Fibroblast of the aortic adventitia (primary cell): ENCODE measurements around the gene BTLA. TPM values are rescaled to one million over a fixed set of nuclear protein-coding genes. Genes with fewer than 3 reads are reported as not detected.
A peak's percentile ranks its signal among the peaks of the same experiment; 100 is the strongest.

Source experiments
- DNase-seq: peaks from one replicate; pipeline ENCODE4 v3.0.0-alpha.2; 2010; ENCODE audit warnings: low read depth
- H3K4me3 ChIP-seq: 2 replicates; pipeline ENCODE4 v1.5.1; 2011; ENCODE audit warnings: low read depth, mild to moderate bottlenecking, control low read depth, low read length, moderate library complexity
- CTCF ChIP-seq: IDR thresholded peaks from 2 replicates; pipeline ENCODE4 v1.5.1; 2011; ENCODE audit warnings: mild to moderate bottlenecking, low read length, control low read depth, inconsistent platforms; ENCODE audit not compliant: insufficient read depth
- total RNA-seq: library from RNA; depleted of rRNA; stranded (reverse); fragments of >200 nt; gene quantifications from 2 replicates; pipeline ENCODE4 v1.2.3, GENCODE V29; 2012; ENCODE audit warnings: low replicate concordance

BTLA gene
- total RNA-seq, 1 donor: not detected

DNA sequence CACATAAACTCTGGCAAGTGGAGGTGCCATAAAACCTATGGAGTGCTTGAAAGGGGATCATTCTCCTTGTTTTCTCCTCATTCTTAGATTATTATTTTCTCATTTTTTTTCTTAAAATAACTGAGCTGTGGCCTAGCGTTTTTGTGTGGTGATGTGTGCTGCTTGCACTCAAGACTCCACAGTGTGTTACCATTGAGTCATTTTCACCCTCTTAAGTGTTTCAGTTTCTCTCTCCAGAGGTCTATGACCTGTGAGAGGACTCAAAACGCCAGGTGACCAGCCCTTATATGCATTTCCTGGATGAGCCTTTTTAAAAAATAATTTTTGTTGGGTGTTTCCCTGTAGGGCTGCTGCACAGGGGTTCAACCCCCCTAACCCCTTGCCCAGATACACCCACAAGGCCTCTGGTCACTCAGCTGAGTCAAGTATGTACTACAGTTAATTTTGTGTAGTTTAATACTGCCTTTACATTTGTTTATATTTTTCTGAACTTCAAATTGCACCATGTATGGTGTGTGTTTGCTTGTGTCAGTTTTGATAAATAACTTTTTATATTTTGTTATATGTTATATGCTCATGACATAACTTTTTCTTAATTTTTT is 15.4 kb upstream of the BTLA start:
- DNase-seq: peak; percentile 24
- no peak for TF ChIP-seq CTCF
- no peak overlapping the region for H3K4me3 ChIP-seq

DNA sequence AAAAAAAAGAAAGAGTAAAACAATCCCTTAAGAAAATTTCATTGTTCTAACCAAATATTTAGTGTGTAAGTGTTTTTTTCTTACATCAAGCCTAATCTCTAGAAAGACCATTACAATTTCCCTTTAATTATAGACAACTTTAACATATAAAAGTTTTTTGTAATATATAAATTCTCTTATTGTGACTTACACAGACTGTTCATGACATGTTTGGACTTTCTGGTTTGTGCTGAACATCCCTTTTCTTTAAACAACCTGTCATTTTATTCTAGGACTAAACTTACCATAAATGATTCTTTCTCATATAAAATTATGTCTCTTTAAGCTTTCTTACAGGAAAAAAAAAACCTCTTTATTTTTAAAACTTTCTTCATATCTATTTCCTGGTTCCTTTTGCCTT is 13.0 kb upstream of the BTLA start:
- no peak for TF ChIP-seq CTCF
- no peak for DNase-seq

GRCh38 chr3:112508860-112509259 is 9.6 kb upstream of the BTLA start:
- no peak for TF ChIP-seq CTCF
- no peak for DNase-seq
- H3K4me3 ChIP-seq: no peak overlapping the region

More for the DNA sequence above, 13.0 kb upstream of the BTLA start:
- no peak overlapping the region for H3K4me3 ChIP-seq

DNA sequence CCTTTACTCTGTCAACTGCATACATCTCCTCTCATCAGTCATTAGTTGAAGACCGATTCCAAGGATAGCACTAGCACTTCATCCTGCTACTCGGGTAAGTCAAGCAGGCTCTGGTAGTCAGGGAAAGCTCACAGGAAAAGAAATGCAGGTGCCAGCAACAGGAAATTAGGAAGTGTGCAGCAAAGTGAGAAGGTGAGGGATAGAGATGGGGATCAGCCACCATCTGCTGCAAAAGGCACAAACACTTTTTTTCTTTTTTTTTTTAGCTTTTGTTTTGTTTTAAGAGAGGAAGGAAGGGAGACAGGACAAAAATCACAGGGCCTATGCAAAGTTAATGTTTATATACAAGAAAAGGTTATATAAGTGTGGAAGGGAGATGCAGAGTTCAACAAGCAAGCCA is 9.0 kb upstream of the BTLA start:
- TF ChIP-seq CTCF: no peak
- DNase-seq: no peak
- no peak overlapping the region for H3K4me3 ChIP-seq

DNA sequence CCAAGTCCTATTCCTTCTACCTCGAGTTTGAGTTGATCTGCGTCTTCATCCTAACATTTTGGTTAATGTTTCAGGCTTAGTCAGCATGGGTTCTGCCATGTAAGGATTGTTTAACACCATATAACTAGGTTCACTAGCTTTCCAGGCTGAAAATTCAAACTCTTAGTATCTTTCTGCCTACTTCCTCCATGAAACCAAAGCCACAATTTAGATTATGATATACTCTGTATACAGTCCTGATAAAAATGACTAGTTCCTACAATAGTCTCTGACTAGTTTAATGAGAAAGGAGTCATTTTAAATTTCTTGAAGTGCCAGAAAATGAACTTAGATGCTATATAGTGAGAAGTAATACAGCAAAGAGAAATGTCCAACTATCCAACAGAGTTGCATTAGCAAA is 6.6 kb upstream of the BTLA start:
- TF ChIP-seq CTCF: no peak
- no peak overlapping the region for H3K4me3 ChIP-seq
- no peak for DNase-seq

DNA sequence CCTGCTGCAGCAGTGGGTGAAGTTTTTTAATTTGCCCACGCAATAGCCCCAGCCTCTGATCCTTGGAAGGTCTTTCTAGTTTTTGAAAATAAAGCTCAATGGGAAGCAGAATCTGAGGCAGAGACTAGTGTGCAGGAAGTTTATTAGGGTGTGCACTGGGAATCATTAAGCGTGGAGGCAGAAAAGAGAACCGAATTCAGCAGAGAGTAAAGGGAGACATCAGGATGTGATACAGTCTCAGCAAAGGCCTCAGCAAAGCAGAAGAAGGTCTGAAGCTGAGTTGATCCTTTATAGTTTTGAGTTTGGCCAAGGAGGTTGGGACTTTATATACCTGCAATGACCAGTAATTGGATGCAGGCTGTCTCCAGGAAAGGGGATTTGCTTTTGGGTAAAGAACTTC is 4.9 kb upstream of the BTLA start:
- H3K4me3 ChIP-seq: no peak overlapping the region
- no peak for TF ChIP-seq CTCF
- DNase-seq: no peak

DNA sequence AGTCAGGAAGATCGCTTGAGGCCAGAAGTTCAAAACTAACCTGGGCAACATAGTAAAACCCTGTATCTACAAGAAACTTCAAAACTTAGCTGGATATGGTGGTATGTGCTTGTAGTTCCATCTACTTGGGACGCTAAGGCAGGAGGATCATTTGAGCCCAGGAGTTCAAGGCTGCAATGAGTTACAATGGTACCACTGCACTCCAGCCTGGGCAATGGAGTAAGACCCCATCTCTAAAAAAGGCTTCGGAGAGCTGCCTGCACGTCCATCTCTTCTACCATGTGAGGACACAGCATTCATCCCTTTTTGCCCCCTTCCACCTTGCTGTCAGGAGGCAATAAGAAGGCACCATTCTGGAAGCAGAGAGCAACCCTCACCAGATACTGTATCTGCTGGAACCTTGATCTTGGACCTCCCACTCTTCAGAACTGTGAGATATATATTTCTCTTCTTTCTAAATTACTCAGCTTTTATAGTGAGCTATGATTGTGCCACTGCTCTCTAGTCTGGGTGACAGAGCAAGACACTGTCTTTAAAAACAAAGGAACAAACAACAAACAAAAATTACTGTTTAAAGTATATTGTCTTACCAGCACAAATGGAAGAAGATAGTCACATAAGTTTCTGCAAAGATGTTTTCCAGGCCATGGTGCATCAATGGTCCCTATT is 4.2 kb upstream of the BTLA start:
- no peak overlapping the region for H3K4me3 ChIP-seq
- no peak for DNase-seq
- TF ChIP-seq CTCF: no peak
